ENCODE data around the gene ZNRF3. TPM values are rescaled to one million over a fixed set of nuclear protein-coding genes. Genes with fewer than 3 reads are reported as not detected.

Gene ZNRF3
- polyA plus RNA-seq, 3 donors from 2014 or later: 0.06 to 0.28 (median 0.18) TPM

- Mint-ChIP-seq H3K36me3 (no peaks in the 10 kb centered on the region), H3K4me3 (no peak overlapping the region), H3K27ac (no peak overlapping the region), H3K27me3 (ENCODE audit: low read depth in 3 of 3) (peaks cover 9 to 27% (median 11%) of the 10 kb centered on the region in 3 donors), H3K9me3 (no peaks in the 10 kb centered on the region), H3K4me1 (no peaks in the 10 kb centered on the region)
- no peak for DNase-seq
Measured at GRCh38 chr22:28920757-28921584, 37.6 kb downstream of the ZNRF3 start.

- no peak for DNase-seq
- Mint-ChIP-seq H3K27me3 (ENCODE audit: low read depth in 3 of 3) (peaks cover 10 to 27% (median 13%) of the 10 kb centered on the region in 3 donors), H3K27ac (no peak overlapping the region), H3K9me3 (no peaks in the 10 kb centered on the region), H3K36me3 (no peaks in the 10 kb centered on the region), H3K4me3 (no peak overlapping the region), H3K4me1 (no peaks in the 10 kb centered on the region)
Measured at GRCh38 chr22:28921585-28921879, 38.2 kb downstream of the ZNRF3 start.

- H3K4me1 Mint-ChIP-seq: no peaks in the 10 kb centered on the region
- H3K27me3 Mint-ChIP-seq (ENCODE audit: low read depth in 3 of 3): peaks cover 13 to 21% (median 16%) of the 10 kb centered on the region in 3 donors
- H3K4me3 Mint-ChIP-seq: no peak overlapping the region
- no peaks in the 10 kb centered on the region for H3K36me3 Mint-ChIP-seq
- no peak overlapping the region for H3K27ac Mint-ChIP-seq
- no peak for DNase-seq
- H3K9me3 Mint-ChIP-seq: no peaks in the 10 kb centered on the region
Measured at GRCh38 chr22:28922540-28923244, 39.3 kb downstream of the ZNRF3 start.

GRCh38 chr22:28923826-28924732 lies 40.7 kb downstream of the ZNRF3 start:
- no peak for DNase-seq
- H3K4me1 Mint-ChIP-seq: no peaks in the 10 kb centered on the region
- no peaks in the 10 kb centered on the region for H3K9me3 Mint-ChIP-seq
- H3K27me3 Mint-ChIP-seq (ENCODE audit: low read depth in 3 of 3): peaks cover 13 to 19% (median 13%) of the 10 kb centered on the region in 3 donors
- no peak overlapping the region for H3K4me3 Mint-ChIP-seq
- H3K36me3 Mint-ChIP-seq: no peaks in the 10 kb centered on the region
- H3K27ac Mint-ChIP-seq: no peak overlapping the region

GRCh38 chr22:28925916-28926315 lies 42.5 kb downstream of the ZNRF3 start:
- H3K4me1 Mint-ChIP-seq: no peaks in the 10 kb centered on the region
- H3K27ac Mint-ChIP-seq: no peak overlapping the region
- no peak overlapping the region for H3K4me3 Mint-ChIP-seq
- H3K9me3 Mint-ChIP-seq: no peaks in the 10 kb centered on the region
- no peak for DNase-seq
- peaks cover 0 to 4% (median 3%) of the 10 kb centered on the region in 3 donors for H3K36me3 Mint-ChIP-seq
- peaks cover 13 to 19% (median 18%) of the 10 kb centered on the region in 3 donors for H3K27me3 Mint-ChIP-seq (ENCODE audit: low read depth in 3 of 3)

- Mint-ChIP-seq H3K27me3 (ENCODE audit: low read depth in 3 of 3) (peaks cover 13 to 24% (median 15%) of the 10 kb centered on the region in 3 donors), H3K4me1 (no peaks in the 10 kb centered on the region), H3K27ac (no peak overlapping the region), H3K4me3 (no peak overlapping the region), H3K36me3 (peaks cover 0 to 4% (median 3%) of the 10 kb centered on the region in 3 donors), H3K9me3 (no peaks in the 10 kb centered on the region)
- DNase-seq: no peak
Measured at GRCh38 chr22:28927630-28928029, 44.3 kb downstream of the ZNRF3 start.

- H3K27ac Mint-ChIP-seq: no peak overlapping the region
- peaks cover 0 to 4% (median 3%) of the 10 kb centered on the region in 3 donors for H3K36me3 Mint-ChIP-seq
- peaks cover 0 to 1% (median 0%) of the 10 kb centered on the region in 6 donors for H3K9me3 Mint-ChIP-seq
- no peaks in the 10 kb centered on the region for H3K4me1 Mint-ChIP-seq
- no peak for DNase-seq
- peaks cover 6 to 24% (median 9%) of the 10 kb centered on the region in 3 donors for H3K27me3 Mint-ChIP-seq (ENCODE audit: low read depth in 3 of 3)
- H3K4me3 Mint-ChIP-seq: no peak overlapping the region
Measured at GRCh38 chr22:28929197-28929596, 45.8 kb downstream of the ZNRF3 start.

GRCh38 chr22:28930357-28931007 lies 47.1 kb downstream of the ZNRF3 start:
- Mint-ChIP-seq H3K9me3 (peaks cover 0 to 1% (median 0%) of the 10 kb centered on the region in 6 donors), H3K4me1 (no peaks in the 10 kb centered on the region), H3K27me3 (ENCODE audit: low read depth in 3 of 3) (peaks cover 8 to 23% (median 8%) of the 10 kb centered on the region in 3 donors)

GRCh38 chr22:28931844-28932567 lies 48.6 kb downstream of the ZNRF3 start:
- Mint-ChIP-seq H3K27ac (no peak overlapping the region), H3K4me1 (no peaks in the 10 kb centered on the region), H3K4me3 (no peak overlapping the region), H3K36me3 (peaks cover 0 to 4% (median 3%) of the 10 kb centered on the region in 3 donors), H3K9me3 (peaks cover 0 to 1% (median 0%) of the 10 kb centered on the region in 6 donors), H3K27me3 (ENCODE audit: low read depth in 3 of 3) (peaks cover 5 to 16% (median 7%) of the 10 kb centered on the region in 3 donors)
- no peak for DNase-seq

More at GRCh38 chr22:28930357-28931007, 47.1 kb downstream of the ZNRF3 start:
- Mint-ChIP-seq H3K36me3 (peaks cover 0 to 4% (median 3%) of the 10 kb centered on the region in 3 donors), H3K27ac (no peak overlapping the region), H3K4me3 (no peak overlapping the region)
- DNase-seq: no peak

- peaks cover 0 to 4% (median 3%) of the 10 kb centered on the region in 3 donors for H3K36me3 Mint-ChIP-seq
- H3K27me3 Mint-ChIP-seq (ENCODE audit: low read depth in 3 of 3): peaks cover 5 to 13% (median 8%) of the 10 kb centered on the region in 3 donors
- H3K4me3 Mint-ChIP-seq: no peak overlapping the region
- no peaks in the 10 kb centered on the region for H3K4me1 Mint-ChIP-seq
- no peak for DNase-seq
- H3K27ac Mint-ChIP-seq: no peak overlapping the region
- H3K9me3 Mint-ChIP-seq: peaks cover 0 to 1% (median 0%) of the 10 kb centered on the region in 6 donors
Measured at GRCh38 chr22:28933321-28933720, 49.9 kb downstream of the ZNRF3 start.

- peaks cover 0 to 1% (median 0%) of the 10 kb centered on the region in 6 donors for H3K9me3 Mint-ChIP-seq
- no peak for DNase-seq
- no peak overlapping the region for H3K4me3 Mint-ChIP-seq
- H3K4me1 Mint-ChIP-seq: no peaks in the 10 kb centered on the region
- no peak overlapping the region for H3K27ac Mint-ChIP-seq
- peaks cover 0 to 4% (median 3%) of the 10 kb centered on the region in 3 donors for H3K36me3 Mint-ChIP-seq
- H3K27me3 Mint-ChIP-seq (ENCODE audit: low read depth in 3 of 3): peaks cover 5 to 13% (median 8%) of the 10 kb centered on the region in 3 donors
Measured at GRCh38 chr22:28934026-28934425, 50.7 kb downstream of the ZNRF3 start.

GRCh38 chr22:28935140-28935539 lies 51.8 kb downstream of the ZNRF3 start:
- Mint-ChIP-seq H3K27me3 (ENCODE audit: low read depth in 3 of 3) (peaks cover 8 to 20% (median 8%) of the 10 kb centered on the region in 3 donors), H3K36me3 (peaks cover 0 to 4% (median 3%) of the 10 kb centered on the region in 3 donors), H3K9me3 (peaks cover 0 to 1% (median 0%) of the 10 kb centered on the region in 6 donors), H3K4me1 (no peaks in the 10 kb centered on the region), H3K27ac (no peak overlapping the region), H3K4me3 (no peak overlapping the region)
- no peak for DNase-seq

Data from immature natural killer cell (primary cell).